Activated CD4-positive, alpha-beta T cell treated with anti-CD3 and anti-CD28 coated beads, Interleukin-2, amount 10 ng/mL, durations not matched to agents 7 days and 5 days (primary cell): ENCODE data around the gene TRIM27. TPM values are rescaled to one million over a fixed set of nuclear protein-coding genes. Genes with fewer than 3 reads are reported as not detected.
"Not testable (repeated sequence)": the region's sequence is repeated elsewhere in the genome, so short reads cannot be mapped to it uniquely, and the experiment has no call there.

ENCODE experiments used
- CTCF ChIA-PET: fragments of 350-600 bp; sonication (Branson Sonifier 250); formaldehyde crosslinking; loops from one replicate; lab custom pipeline; 2021; ENCODE audit warnings: antibody characterized with exemption; lab: Charles Lee
- POLR2A ChIA-PET: fragments of 350-600 bp; sonication (Branson Sonifier 250); formaldehyde crosslinking; loops from one replicate; lab custom pipeline; 2021; ENCODE audit warnings: antibody characterized with exemption; lab: Charles Lee
- DNase-seq: peaks from one replicate; pipeline ENCODE4 v3.0.0-alpha.2; 2020
- H3K27ac Mint-ChIP-seq: one replicate; pipeline ENCODE4 v1.8.0; 2021; ENCODE audit warnings: mild to moderate bottlenecking, moderate library complexity, mixed read lengths
- H3K27me3 Mint-ChIP-seq: one replicate; pipeline ENCODE4 v1.8.0; 2021; ENCODE audit warnings: mixed read lengths
- H3K36me3 Mint-ChIP-seq: one replicate; pipeline ENCODE4 v1.8.0; 2021; ENCODE audit warnings: low read depth, mixed read lengths
- H3K4me1 Mint-ChIP-seq: one replicate; pipeline ENCODE4 v1.8.0; 2021; ENCODE audit warnings: mixed read lengths
- H3K4me3 Mint-ChIP-seq: one replicate; pipeline ENCODE4 v1.8.0; 2021; ENCODE audit warnings: mild to moderate bottlenecking, moderate library complexity, mixed read lengths
- H3K9me3 Mint-ChIP-seq: one replicate; pipeline ENCODE4 v1.8.0; 2021; ENCODE audit warnings: mixed read lengths
- total RNA-seq, 2 experiments: library from RNA; stranded (reverse); gene quantifications; one replicate each; pipeline ENCODE4 v1.2.3, GENCODE V29; 2021

The TRIM27 gene, protein sequence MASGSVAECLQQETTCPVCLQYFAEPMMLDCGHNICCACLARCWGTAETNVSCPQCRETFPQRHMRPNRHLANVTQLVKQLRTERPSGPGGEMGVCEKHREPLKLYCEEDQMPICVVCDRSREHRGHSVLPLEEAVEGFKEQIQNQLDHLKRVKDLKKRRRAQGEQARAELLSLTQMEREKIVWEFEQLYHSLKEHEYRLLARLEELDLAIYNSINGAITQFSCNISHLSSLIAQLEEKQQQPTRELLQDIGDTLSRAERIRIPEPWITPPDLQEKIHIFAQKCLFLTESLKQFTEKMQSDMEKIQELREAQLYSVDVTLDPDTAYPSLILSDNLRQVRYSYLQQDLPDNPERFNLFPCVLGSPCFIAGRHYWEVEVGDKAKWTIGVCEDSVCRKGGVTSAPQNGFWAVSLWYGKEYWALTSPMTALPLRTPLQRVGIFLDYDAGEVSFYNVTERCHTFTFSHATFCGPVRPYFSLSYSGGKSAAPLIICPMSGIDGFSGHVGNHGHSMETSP
- 10 to 100 TPM; 63.1 to 66.6 TPM for total RNA-seq

DNA sequence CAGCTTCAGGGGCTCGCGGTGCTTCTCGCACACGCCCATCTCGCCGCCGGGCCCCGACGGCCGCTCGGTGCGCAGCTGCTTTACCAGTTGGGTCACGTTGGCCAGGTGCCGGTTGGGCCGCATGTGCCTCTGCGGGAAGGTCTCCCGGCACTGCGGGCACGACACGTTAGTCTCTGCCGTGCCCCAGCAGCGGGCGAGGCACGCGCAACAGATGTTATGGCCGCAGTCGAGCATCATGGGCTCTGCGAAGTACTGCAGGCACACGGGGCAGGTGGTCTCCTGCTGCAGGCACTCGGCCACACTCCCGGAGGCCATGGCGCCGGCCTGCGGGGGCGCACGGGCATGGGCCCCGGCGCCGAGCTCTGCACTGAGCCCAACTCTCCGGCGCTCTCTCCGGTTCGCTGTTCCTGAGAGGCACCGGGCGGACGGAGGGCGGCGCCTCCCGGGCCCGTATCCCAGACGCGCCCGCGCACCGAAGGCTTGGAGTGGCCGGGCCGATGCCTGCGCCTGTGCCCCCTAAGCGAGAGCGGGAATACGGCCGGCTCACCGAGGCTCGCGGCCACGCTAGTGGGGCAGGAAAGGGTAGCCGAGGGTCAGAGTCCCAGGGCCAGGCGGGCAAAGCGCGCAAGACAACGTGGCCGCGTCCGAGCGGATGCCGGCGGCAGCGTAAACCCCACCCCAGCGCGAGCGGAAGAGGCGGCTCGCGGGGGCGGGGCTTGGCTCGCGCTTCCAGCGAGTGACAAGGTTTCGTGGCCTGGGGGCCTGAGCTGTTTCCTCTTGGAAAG is at the start of gene TRIM27:
Gene TRIM27 (minus strand): TSS at position 668 of the 785 bp plus-strand sequence. CDS start 353 bp downstream, at position 315.
- Mint-ChIP-seq H3K4me3 (peak within 1 kb of the TSS; percentile 89), H3K9me3 (no peaks in the 10 kb centered on the region), H3K27ac (peak within 1 kb of the TSS; percentile 95), H3K4me1 (peaks cover 45% of the 10 kb centered on the region), H3K27me3 (no peaks in the 10 kb centered on the region), H3K36me3 (peaks cover 41% of the 10 kb centered on the region)
- DNase-seq, result peak; percentile 81
- POLR2A ChIA-PET, result interaction anchor here (0.6 kb wide), 1 partner anchor 1057 kb away, joined by 3 read pairs; no protein-coding TSS in a partner anchor
- CTCF ChIA-PET, result interaction anchor here (0.8 to 3.5 kb wide), 13 partner anchors 9 to 93 kb away, joined by 3 to 15 read pairs (median 4); no protein-coding TSS in a partner anchor

- Mint-ChIP-seq H3K9me3 (peaks cover 21% of the 10 kb centered on the region), H3K27me3 (peaks cover 32% of the 10 kb centered on the region)
- POLR2A ChIA-PET, H3K4me1 Mint-ChIP-seq, H3K4me3 Mint-ChIP-seq, DNase-seq, H3K27ac Mint-ChIP-seq, H3K36me3 Mint-ChIP-seq: not testable (repeated sequence)
- CTCF ChIA-PET, result interaction anchor here (0.6 to 1.4 kb wide), 3 partner anchors 12 to 1326 kb away, joined by 3 to 4 read pairs (median 3); no protein-coding TSS in a partner anchor
These were observed 46.3 kb upstream of the TRIM27 start for GRCh38 chr6:28970056-28970455.

GRCh38 chr6:28969129-28969528 is 45.3 kb upstream of the TRIM27 start:
- H3K4me3 Mint-ChIP-seq, result no peak overlapping the region
- H3K9me3 Mint-ChIP-seq, result peaks cover 21% of the 10 kb centered on the region
- H3K27me3 Mint-ChIP-seq, result peaks cover 30% of the 10 kb centered on the region
- ChIA-PET POLR2A (no interaction called here), CTCF (interaction anchor here (0.5 to 1.4 kb wide), 4 partner anchors 11 to 1890 kb away, joined by 3 to 4 read pairs (median 3); no protein-coding TSS in a partner anchor)
- no peak overlapping the region for H3K27ac Mint-ChIP-seq
- DNase-seq, result no peak
- H3K36me3 Mint-ChIP-seq, result peaks cover 5% of the 10 kb centered on the region
- H3K4me1 Mint-ChIP-seq, result no peaks in the 10 kb centered on the region

DNA sequence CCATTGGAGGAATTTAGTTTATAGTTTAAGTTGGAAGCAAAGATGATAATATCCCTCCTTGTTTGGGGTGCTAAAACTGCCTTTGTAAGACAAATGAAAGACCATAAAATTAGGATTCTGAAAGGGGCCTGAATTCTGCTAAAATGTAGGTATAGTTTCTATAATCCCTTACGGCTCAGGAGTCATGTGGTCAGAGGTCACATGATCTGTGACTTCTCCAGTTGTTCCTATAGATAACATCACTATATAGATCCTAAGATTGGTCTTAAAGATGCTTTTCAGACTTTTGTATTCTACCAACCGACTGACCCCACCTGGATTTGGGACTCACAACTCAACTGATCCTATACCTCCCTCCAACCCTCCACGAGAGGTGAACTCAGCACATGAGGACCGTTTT is 44.7 kb upstream of the TRIM27 start:
- no peak for DNase-seq
- ChIA-PET POLR2A (no interaction called here), CTCF (interaction anchor here (0.5 to 1.7 kb wide), 3 partner anchors 17 to 1889 kb away, joined by 3 read pairs; no protein-coding TSS in a partner anchor)
- Mint-ChIP-seq H3K4me1 (no peaks in the 10 kb centered on the region), H3K4me3 (no peak overlapping the region), H3K9me3 (peaks cover 21% of the 10 kb centered on the region), H3K27ac (no peak overlapping the region), H3K27me3 (peaks cover 33% of the 10 kb centered on the region), H3K36me3 (peaks cover 5% of the 10 kb centered on the region)

DNA sequence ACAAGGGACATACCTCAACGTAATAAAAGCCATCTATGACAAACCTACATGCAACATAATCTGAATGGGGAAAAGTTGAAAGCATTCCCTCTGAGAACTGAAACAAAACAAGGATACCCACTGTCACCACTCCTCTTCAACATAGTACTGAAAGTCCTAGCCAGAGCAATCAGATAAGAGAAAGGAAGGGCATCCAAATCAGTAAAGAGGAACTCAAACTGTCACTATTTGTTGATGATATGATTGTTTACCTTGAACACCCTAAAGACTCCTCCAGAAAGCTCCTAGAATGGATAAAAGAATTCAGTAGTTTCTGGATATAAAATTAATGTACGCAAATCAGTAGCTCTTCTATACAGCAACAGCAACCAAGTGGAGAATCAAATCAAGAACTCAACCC is 41.9 kb upstream of the TRIM27 start:
- no peak overlapping the region for H3K27ac Mint-ChIP-seq

GRCh38 chr6:28960846-28961500 is 37.2 kb upstream of the TRIM27 start:
- DNase-seq, result no peak
- H3K9me3 Mint-ChIP-seq, result peaks cover 3% of the 10 kb centered on the region
- H3K4me3 Mint-ChIP-seq, result no peak overlapping the region
- peaks cover 24% of the 10 kb centered on the region for H3K27me3 Mint-ChIP-seq
- ChIA-PET POLR2A (no interaction called here), CTCF (interaction anchor here (0.6 to 1.5 kb wide), 2 partner anchors 16 to 20 kb away, joined by 3 to 4 read pairs; no protein-coding TSS in a partner anchor)
- no peaks in the 10 kb centered on the region for H3K36me3 Mint-ChIP-seq
- H3K27ac Mint-ChIP-seq, result no peak overlapping the region
- no peaks in the 10 kb centered on the region for H3K4me1 Mint-ChIP-seq

More for the DNA sequence above, 41.9 kb upstream of the TRIM27 start:
- H3K9me3 Mint-ChIP-seq, result peaks cover 21% of the 10 kb centered on the region
- no peak for DNase-seq
- H3K4me3 Mint-ChIP-seq, result no peak overlapping the region
- H3K4me1 Mint-ChIP-seq, result no peaks in the 10 kb centered on the region
- POLR2A ChIA-PET, result no interaction called here
- CTCF ChIA-PET, result no interaction called here
- H3K36me3 Mint-ChIP-seq, result peaks cover 5% of the 10 kb centered on the region
- peaks cover 33% of the 10 kb centered on the region for H3K27me3 Mint-ChIP-seq

DNA sequence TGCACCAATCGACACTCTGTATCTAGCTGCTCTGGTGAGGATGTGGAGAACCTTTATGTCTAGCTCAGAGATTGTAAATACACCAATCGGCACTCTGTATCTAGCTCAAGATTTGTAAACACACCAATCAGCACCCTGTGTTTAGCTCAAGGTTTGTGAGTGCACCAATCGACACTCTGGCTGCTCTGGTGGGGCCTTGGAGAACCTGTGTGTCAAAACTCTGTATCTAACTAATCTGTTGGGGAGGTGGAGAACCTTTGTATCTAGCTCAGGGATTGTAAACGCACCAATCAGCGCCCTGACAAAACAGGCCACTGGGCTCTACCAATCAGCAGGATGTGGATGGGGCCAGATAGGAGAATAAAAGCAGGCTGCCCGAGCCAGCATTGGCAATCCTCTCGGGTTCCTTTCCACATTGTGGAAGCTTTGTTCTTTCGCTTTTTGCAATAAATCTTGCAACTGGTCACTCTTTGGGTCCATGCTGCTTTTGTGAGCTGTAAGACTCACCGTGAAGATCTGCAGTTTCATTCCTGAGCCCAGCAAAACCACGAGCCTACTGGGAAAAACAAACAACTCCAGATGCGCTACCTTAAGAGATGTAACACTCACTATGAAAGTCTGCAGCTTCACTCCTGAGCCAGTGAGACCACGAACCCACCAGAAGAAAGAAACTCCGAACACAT is 34.9 kb upstream of the TRIM27 start:
- H3K4me1 Mint-ChIP-seq, result peaks cover 13% of the 10 kb centered on the region
- H3K9me3 Mint-ChIP-seq, DNase-seq, H3K36me3 Mint-ChIP-seq, H3K27ac Mint-ChIP-seq, H3K4me3 Mint-ChIP-seq, POLR2A ChIA-PET: not testable (repeated sequence)
- CTCF ChIA-PET, result interaction anchor here (1.3 to 1.4 kb wide), 2 partner anchors 11 to 121 kb away, joined by 4 to 5 read pairs; no protein-coding TSS in a partner anchor
- H3K27me3 Mint-ChIP-seq, result peaks cover 11% of the 10 kb centered on the region

- DNase-seq, H3K9me3 Mint-ChIP-seq, H3K36me3 Mint-ChIP-seq, H3K27ac Mint-ChIP-seq, POLR2A ChIA-PET, H3K4me3 Mint-ChIP-seq: not testable (repeated sequence)
- peaks cover 11% of the 10 kb centered on the region for H3K27me3 Mint-ChIP-seq
- peaks cover 20% of the 10 kb centered on the region for H3K4me1 Mint-ChIP-seq
- CTCF ChIA-PET, result interaction anchor here (1.3 to 1.4 kb wide), 2 partner anchors 12 to 120 kb away, joined by 4 to 5 read pairs; no protein-coding TSS in a partner anchor
These were observed 34.1 kb upstream of the TRIM27 start for GRCh38 chr6:28957795-28958314.

- Mint-ChIP-seq H3K27me3 (peaks cover 13% of the 10 kb centered on the region), H3K9me3 (peaks cover 3% of the 10 kb centered on the region), H3K36me3 (no peaks in the 10 kb centered on the region), H3K4me1 (peaks cover 22% of the 10 kb centered on the region), H3K27ac (no peak overlapping the region), H3K4me3 (no peak overlapping the region)
- ChIA-PET POLR2A (no interaction called here), CTCF (no interaction called here)
- DNase-seq, result no peak
These were observed 32.5 kb upstream of the TRIM27 start for GRCh38 chr6:28956331-28956730.

GRCh38 chr6:28953585-28954258 is 29.9 kb upstream of the TRIM27 start:
- POLR2A ChIA-PET, result no interaction called here
- CTCF ChIA-PET, result interaction anchor here (1.2 to 2.4 kb wide), 3 partner anchors 21 to 116 kb away, joined by 3 to 6 read pairs (median 4); no protein-coding TSS in a partner anchor
- H3K4me1 Mint-ChIP-seq, result peaks cover 24% of the 10 kb centered on the region
- peaks cover 8% of the 10 kb centered on the region for H3K27me3 Mint-ChIP-seq
- DNase-seq, result no peak
- H3K36me3 Mint-ChIP-seq, result no peaks in the 10 kb centered on the region
- no peaks in the 10 kb centered on the region for H3K9me3 Mint-ChIP-seq
- peak overlapping the region; percentile 64 for H3K4me3 Mint-ChIP-seq
- peak overlapping the region; percentile 5 for H3K27ac Mint-ChIP-seq

- H3K4me3 Mint-ChIP-seq, result peak overlapping the region; percentile 64
- ChIA-PET POLR2A (no interaction called here), CTCF (interaction anchor here (1.0 to 2.4 kb wide), 4 partner anchors 22 to 116 kb away, joined by 3 to 6 read pairs (median 4); no protein-coding TSS in a partner anchor)
- no peaks in the 10 kb centered on the region for H3K9me3 Mint-ChIP-seq
- DNase-seq, result peak; percentile 43
- peaks cover 24% of the 10 kb centered on the region for H3K4me1 Mint-ChIP-seq
- H3K27me3 Mint-ChIP-seq, result peaks cover 8% of the 10 kb centered on the region
- no peak overlapping the region for H3K27ac Mint-ChIP-seq
- H3K36me3 Mint-ChIP-seq, result no peaks in the 10 kb centered on the region
These were observed 29.3 kb upstream of the TRIM27 start for GRCh38 chr6:28953039-28953584.
